ENCODE data around the gene MIEN1. TPM values are rescaled to one million over a fixed set of nuclear protein-coding genes. Genes with fewer than 3 reads are reported as not detected.
"Not testable (repeated sequence)": the region's sequence is repeated elsewhere in the genome, so short reads cannot be mapped to it uniquely, and the experiment has no call there.

MIEN1 gene
- total RNA-seq, 1 donor from 2014 or later, result 26.6 TPM

DNA sequence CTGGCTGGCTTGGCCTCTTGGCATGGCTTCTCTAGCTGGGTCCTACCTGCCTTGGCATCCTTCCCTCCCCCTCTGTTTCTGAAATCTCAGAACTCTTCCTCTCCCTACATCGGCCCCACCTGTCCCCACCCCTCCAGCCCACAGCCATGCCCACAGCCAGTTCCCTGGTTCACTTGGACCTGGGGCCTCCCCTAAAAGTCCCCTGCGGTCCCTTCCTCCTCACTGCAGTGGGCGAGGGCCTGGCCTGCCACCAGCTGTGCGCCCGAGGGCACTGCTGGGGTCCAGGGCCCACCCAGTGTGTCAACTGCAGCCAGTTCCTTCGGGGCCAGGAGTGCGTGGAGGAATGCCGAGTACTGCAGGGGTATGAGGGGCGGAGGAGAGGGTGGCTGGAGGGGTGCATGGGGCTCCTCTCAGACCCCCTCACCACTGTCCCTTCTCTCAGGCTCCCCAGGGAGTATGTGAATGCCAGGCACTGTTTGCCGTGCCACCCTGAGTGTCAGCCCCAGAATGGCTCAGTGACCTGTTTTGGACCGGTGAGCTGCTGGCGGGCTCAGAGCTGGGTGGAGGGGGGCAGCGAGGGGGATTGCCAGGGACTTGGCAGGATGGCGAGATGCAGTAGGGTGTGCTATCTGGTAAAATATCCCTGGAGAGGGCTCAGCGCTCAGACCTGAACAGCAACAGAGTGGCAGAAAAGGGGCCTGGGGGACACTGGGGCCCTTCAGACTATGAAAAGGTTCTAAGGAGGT lies 14.1 kb downstream of the MIEN1 start:
- TF ChIP-seq, protein P1, sequence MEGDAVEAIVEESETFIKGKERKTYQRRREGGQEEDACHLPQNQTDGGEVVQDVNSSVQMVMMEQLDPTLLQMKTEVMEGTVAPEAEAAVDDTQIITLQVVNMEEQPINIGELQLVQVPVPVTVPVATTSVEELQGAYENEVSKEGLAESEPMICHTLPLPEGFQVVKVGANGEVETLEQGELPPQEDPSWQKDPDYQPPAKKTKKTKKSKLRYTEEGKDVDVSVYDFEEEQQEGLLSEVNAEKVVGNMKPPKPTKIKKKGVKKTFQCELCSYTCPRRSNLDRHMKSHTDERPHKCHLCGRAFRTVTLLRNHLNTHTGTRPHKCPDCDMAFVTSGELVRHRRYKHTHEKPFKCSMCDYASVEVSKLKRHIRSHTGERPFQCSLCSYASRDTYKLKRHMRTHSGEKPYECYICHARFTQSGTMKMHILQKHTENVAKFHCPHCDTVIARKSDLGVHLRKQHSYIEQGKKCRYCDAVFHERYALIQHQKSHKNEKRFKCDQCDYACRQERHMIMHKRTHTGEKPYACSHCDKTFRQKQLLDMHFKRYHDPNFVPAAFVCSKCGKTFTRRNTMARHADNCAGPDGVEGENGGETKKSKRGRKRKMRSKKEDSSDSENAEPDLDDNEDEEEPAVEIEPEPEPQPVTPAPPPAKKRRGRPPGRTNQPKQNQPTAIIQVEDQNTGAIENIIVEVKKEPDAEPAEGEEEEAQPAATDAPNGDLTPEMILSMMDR (IDR thresholded peaks at IDR 0.05; ENCODE audit: insufficient read depth, low read length, severe bottlenecking), result no peak
- DNase-seq (ENCODE audit: low read depth) (no peak), FAIRE-seq (no peak)
- Histone ChIP-seq H3K4me3 (ENCODE audit: low read depth, low read length) (no peak overlapping the region), H3K36me3 (ENCODE audit: control insufficient read depth, insufficient read depth, low read length) (peaks cover 32% of the 10 kb centered on the region), H3K27me3 (ENCODE audit: control insufficient read depth, insufficient read depth, low read length) (no peaks in the 10 kb centered on the region)

DNA sequence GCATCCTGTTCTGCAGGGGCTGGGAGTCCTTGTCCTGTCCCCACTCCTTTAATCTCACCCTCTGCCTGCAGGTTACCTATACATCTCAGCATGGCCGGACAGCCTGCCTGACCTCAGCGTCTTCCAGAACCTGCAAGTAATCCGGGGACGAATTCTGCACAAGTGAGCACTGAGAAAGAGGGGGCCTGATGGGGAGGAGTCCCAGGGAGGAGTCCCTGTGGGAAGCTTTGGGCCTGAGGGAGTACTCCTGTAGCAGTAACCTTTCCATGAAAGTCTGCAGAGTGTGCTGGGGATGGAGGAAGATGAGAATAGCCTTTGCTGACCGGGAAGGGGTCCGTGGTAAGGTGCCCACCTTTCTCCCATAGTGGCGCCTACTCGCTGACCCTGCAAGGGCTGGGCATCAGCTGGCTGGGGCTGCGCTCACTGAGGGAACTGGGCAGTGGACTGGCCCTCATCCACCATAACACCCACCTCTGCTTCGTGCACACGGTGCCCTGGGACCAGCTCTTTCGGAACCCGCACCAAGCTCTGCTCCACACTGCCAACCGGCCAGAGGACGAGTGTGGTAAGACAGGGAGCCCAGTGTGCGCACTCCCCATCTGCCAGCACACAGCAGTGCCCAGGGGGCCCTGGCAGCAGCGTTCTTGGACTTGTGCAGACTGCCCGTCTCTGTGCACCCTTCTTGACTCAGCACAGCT lies 14.8 kb downstream of the MIEN1 start:
- peaks cover 32% of the 10 kb centered on the region for H3K36me3 ChIP-seq (ENCODE audit: control insufficient read depth, insufficient read depth, low read length)
- TF ChIP-seq, protein P1 (IDR thresholded peaks at IDR 0.05; ENCODE audit: insufficient read depth, low read length, severe bottlenecking), result no peak
- FAIRE-seq, result peak; percentile 70

DNA sequence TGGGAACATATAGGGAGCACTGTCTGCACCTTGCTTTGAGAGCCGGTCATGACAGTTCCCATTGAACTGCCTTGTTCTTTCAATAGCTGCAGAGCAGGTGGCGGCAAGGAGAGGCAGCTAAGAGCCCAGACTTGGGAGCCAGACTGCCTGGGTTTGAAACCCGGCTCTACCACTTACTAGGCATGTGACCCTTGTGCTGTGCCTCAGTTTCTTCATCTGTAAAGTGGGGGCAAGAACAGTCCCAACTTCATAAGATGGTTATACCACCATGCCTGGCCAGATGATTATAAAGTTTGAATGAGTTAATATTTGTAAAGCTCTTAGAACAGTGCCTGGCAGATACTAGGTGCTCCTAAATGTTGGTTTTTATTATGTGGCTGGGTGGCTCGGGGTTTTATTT lies 16.1 kb downstream of the MIEN1 start:
- Histone ChIP-seq H3K4me3 (ENCODE audit: low read depth, low read length) (no peak overlapping the region), H3K36me3 (ENCODE audit: control insufficient read depth, insufficient read depth, low read length) (peaks cover 32% of the 10 kb centered on the region), H3K27me3 (ENCODE audit: control insufficient read depth, insufficient read depth, low read length) (no peaks in the 10 kb centered on the region)
- TF ChIP-seq, protein P1 (IDR thresholded peaks at IDR 0.05; ENCODE audit: insufficient read depth, low read length, severe bottlenecking), result no peak
- DNase-seq (ENCODE audit: low read depth) (no peak), FAIRE-seq (no peak)

More for the DNA sequence above, 14.8 kb downstream of the MIEN1 start:
- Histone ChIP-seq H3K4me3 (ENCODE audit: low read depth, low read length) (no peak overlapping the region), H3K27me3 (ENCODE audit: control insufficient read depth, insufficient read depth, low read length) (no peaks in the 10 kb centered on the region)
- no peak for DNase-seq (ENCODE audit: low read depth)

DNA sequence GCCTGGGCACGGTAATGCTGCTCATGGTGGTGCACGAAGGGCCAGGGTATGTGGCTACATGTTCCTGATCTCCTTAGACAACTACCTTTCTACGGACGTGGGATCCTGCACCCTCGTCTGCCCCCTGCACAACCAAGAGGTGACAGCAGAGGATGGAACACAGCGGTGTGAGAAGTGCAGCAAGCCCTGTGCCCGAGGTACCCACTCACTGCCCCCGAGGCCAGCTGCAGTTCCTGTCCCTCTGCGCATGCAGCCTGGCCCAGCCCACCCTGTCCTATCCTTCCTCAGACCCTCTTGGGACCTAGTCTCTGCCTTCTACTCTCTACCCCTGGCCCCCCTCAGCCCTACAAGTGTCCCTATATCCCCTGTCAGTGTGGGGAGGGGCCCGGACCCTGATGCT lies 18.5 kb downstream of the MIEN1 start:
- H3K36me3 ChIP-seq (ENCODE audit: control insufficient read depth, insufficient read depth, low read length), result peaks cover 44% of the 10 kb centered on the region
- TF ChIP-seq, protein P1 (IDR thresholded peaks at IDR 0.05; ENCODE audit: insufficient read depth, low read length, severe bottlenecking), result no peak
- no peak overlapping the region for H3K4me3 ChIP-seq (ENCODE audit: low read depth, low read length)
- peak; percentile 66 for FAIRE-seq
- no peaks in the 10 kb centered on the region for H3K27me3 ChIP-seq (ENCODE audit: control insufficient read depth, insufficient read depth, low read length)
- no peak for DNase-seq (ENCODE audit: low read depth)

DNA sequence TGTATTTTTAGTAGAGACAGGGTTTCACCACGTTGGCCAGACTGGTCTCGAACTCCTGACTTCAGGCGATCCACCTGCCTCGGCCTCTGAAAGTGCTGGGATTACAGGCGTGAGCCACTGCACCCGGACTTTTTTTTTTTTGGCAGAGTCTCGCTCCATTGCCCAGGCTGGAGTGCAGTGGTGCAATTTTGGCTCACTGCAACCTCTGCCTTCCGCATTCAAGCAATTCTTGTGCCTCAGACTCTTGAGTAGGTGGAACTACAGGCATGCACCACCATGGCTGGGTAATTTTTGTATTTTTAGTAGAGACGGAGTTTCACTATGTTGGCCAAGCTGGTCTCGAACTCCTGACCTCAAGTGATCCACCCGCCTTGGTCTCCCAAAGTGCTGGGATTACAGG lies 19.3 kb downstream of the MIEN1 start:
- DNase-seq (ENCODE audit: low read depth); FAIRE-seq; H3K27me3 ChIP-seq (ENCODE audit: control insufficient read depth, insufficient read depth, low read length); H3K4me3 ChIP-seq (ENCODE audit: low read depth, low read length): not testable (repeated sequence)
- peaks cover 43% of the 10 kb centered on the region for H3K36me3 ChIP-seq (ENCODE audit: control insufficient read depth, insufficient read depth, low read length)

Measured in bronchial epithelial cell (primary cell).